GM21529 (cell line): Measurements from ENCODE around the gene HSPA8.
"Not testable (repeated sequence)": the region's sequence is repeated elsewhere in the genome, so short reads cannot be mapped to it uniquely, and the experiment has no call there.

Experiments used
- ATAC-seq: cut with Tn5 transposase; IDR thresholded peaks from one replicate; pipeline ENCODE4 v1.9.1; 2021; ENCODE audit not compliant: unreplicated experiment

Gene HSPA8

DNA sequence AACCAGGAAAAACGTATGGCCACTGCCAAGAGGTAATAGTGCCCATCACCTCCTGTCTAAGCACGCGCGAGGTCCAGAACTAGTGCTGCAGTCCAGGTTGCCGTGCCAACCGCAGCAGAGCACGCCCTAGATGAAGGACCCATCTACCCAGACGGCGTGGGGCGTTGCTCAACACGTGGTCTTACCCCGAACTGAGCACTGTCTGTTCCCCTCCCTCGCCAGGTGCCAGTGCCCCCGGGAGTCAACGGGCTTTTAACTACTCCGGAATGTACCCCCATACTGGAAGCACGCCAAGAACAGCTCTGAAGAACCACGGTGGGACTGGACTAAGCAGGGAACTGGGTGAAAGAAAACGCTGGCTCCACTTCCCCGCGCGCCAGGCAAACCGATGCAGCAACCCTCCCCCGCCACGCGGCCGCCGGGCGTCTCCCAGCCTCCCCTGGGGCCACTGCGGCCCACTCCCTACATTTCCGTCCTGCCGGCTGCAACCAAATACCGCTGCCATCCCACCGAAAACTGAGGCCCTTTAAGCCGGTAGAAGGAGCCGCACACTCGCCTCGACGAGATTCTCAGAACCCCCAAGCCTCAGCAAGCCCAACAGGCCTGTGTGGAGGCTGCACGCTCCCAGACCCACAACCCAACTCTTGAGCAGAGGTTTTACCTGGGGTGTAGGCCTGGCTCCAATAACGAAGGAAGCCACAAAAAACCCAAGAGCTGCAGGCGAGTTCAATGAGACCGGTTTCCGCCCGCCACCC, at the start of gene HSPA8:
Gene HSPA8, minus strand, starts transcription at position 734 of the 755 bp plus-strand sequence. CDS start 812 bp downstream, outside the sequence.
- ATAC-seq, result peak; percentile 11

- ATAC-seq, result no peak
Measured at GRCh38 chr11:123111465-123111864, 49.5 kb upstream of the HSPA8 start.

DNA sequence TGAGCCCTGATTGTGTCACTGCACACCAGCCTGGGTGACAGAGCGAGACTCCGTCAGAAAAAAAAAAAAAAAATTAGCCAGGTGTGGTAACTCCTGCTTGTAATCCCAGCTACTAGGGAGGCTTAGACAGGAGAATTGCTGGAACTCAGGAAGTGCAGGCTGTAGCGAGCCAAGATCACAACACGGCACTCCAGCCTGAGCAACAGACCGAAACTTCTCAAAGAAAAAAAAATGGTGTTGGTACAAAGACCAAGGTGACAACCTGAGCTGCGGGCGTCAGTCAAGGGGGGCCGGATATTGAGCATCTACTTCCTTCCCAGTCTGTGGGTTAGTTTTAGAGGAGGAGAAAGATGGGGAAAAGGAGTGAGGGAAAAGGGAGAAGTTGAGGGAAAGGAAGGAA, 48.5 kb upstream of the HSPA8 start:
- ATAC-seq, result no peak

- ATAC-seq, result no peak
Measured at GRCh38 chr11:123107945-123108495, 46.1 kb upstream of the HSPA8 start.

DNA sequence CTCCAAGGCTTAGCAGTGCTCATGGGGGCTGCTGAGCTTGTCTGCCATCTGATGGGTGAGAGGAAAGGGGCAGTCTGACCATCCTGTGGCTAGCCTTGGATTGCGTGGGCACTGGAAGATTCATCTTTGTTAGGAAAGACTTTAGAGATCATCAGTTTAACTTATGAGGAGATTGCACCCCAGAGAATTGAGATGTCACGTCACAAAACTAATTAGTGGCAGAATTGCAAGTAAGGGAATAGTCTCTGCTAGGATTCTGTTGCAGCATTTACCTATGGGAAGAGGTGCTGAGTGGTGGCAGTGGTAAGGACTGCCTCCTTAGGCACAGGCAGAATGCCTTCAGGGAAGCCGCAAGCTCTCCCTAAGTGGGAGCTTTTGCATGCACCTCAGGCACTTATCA, 42.8 kb upstream of the HSPA8 start:
- no peak for ATAC-seq

- peak; percentile 58 for ATAC-seq
Measured at GRCh38 chr11:123103326-123103980, 41.5 kb upstream of the HSPA8 start.

DNA sequence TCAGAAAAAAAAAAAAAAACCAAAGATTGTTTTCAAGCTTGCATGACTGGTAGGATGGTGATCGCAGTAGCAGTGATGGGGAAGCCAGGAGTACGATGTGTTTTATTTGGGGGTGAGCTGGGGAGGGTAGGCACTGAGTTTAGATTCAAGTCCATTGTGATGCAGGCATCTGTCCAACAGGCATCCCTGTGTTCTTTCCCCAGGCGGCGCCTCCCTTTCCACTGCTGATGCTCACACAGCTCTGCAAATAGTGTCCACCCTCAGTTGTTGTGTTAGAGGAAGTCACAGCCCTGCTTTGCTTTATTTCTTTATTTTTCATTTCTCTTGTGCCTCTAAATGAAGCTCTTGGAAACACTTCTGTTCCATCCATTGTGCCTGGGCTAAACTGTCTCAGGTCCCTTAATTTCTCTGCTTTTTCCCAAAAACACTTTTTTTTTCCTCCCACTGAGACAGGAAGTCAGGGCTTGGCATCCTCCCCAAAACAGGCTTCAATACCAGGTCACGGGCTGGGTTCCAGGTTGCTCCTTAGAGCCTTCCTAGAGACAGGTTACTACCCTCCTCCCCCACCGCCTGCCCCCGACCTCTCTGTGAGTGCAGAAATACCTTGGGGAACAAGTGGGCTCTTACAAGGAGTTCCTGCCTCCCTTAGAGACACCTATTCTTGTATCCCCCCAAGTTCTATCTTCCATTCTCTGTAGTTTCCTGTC, 38.6 kb upstream of the HSPA8 start:
- ATAC-seq, result no peak

- no peak for ATAC-seq
Measured at GRCh38 chr11:123098990-123099389, 37.1 kb upstream of the HSPA8 start.

DNA sequence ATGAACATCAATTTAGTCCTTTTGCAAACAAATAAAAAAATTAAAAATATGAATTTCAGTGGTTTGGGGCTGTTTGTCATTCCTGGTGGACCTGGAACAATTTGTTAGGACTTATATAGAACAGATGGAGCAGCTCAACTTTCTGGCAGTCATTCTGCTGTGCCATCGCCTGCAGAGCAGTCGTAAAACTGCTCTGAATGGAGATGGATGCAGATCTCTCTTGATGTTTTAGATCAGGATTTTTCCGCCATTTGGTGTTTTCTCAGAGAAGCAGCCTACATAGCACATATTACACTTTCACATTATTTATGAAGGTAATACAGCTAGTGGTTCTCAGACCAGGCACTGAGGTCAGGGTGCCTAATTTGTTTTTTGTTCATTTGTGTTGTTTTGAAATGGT, 31.8 kb upstream of the HSPA8 start:
- no peak for ATAC-seq

DNA sequence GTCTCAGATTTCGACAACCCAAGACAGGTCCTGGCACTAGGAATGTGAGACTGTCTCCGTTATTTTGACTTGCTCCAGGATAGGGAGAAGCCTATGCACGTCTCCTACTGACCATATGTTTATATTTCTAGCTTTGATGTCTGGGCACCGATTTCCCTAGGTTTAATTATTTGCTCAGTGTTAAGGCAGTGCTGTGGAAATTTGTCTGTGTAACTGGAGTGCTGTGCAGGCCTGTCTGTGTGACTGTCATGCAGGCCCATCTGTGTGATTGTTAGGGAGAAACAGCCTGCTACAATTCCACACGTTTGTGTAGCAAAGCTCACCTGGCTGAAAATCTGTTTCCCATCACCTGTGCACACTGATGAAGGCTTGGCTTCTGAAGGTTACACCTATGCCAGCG, 29.6 kb upstream of the HSPA8 start:
- ATAC-seq, result no peak

DNA sequence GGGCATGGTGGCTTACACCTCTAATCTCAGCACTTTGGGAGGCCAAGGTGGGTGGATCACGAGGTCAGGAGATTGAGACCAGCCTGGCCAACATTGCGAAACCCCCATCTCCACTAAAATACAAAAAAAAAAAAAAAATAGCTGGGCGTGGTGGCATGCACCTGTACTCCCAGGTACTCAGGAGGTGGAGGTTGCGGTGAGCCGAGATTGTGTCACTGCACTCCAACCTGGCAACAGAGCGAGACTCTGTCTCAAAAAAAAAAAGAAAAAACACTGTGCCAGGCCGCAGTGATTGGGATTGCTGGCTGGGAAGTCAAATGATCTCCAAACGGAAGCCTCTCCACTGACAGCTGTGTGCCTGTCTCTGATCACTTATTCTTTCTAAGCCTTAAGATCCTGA, 28.2 kb upstream of the HSPA8 start:
- ATAC-seq, result not testable (repeated sequence)

GRCh38 chr11:123088896-123089295, 27.0 kb upstream of the HSPA8 start:
- not testable (repeated sequence) for ATAC-seq

- peak; percentile 97 for ATAC-seq
Measured at GRCh38 chr11:123087657-123088056, 25.7 kb upstream of the HSPA8 start.

- no peak for ATAC-seq
Measured at GRCh38 chr11:123086305-123086704, 24.4 kb upstream of the HSPA8 start.

- ATAC-seq, result no peak
Measured at GRCh38 chr11:123085497-123085896, 23.6 kb upstream of the HSPA8 start.

DNA sequence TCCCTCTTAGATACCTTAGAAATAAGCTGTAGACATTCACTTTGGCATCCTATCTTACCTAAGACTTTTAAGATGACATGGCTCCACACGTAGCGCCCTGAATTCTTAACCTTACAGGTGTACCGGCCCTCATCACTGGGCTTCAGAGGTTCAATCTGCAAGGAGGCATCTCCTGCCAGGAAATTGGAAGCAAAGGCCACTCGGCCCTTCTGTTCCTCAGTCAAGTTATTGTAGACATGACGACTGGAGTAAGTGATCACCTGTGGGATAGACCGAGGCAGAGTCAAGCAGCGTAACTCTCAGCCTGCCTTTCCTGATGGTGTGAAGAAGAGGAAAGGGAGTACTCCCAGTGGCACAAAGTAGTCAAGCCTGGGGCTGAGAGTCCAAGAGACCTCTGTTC, 22.5 kb upstream of the HSPA8 start:
- ATAC-seq, result no peak

GRCh38 chr11:123083623-123084029, 21.7 kb upstream of the HSPA8 start:
- ATAC-seq, result no peak

DNA sequence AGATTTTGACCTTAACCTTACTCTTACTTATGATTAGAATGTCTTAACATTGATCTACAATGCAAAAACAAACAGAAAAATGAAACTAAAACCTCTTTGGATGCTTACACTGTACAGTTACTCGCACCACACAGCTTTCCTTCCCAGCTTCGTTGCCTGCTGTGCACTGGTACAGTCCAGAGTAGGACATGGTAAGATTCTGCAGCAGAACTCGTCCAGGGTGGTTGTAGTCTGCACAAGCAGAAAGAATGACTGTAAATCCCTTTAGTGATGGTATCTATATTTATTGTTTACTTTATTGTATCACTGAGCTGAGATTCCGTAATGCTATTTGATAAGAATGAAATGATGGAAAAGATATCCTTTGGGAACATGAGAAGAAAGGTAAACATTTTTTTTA, 21.0 kb upstream of the HSPA8 start:
- no peak for ATAC-seq

GRCh38 chr11:123080015-123080414, 18.1 kb upstream of the HSPA8 start:
- no peak for ATAC-seq

GRCh38 chr11:123076484-123076883, 14.5 kb upstream of the HSPA8 start:
- ATAC-seq, result no peak

GRCh38 chr11:123073343-123074057, 11.6 kb upstream of the HSPA8 start:
- no peak for ATAC-seq
